Tibial nerve (tissue), 3 donors: ENCODE data around the gene UNC80.

Experiments used
- CTCF ChIP-seq, 5 experiments: fragments of 200-600 bp in 3 of 5; fragments of 450-650 bp in 2 of 5; sonication (generic) in 3 of 5; IDR thresholded peaks; one replicate each; pipeline ENCODE4 v1.5.1; 2016 to 2019; ENCODE audit warnings: antibody characterized with exemption in 5 of 5, mild to moderate bottlenecking in 3 of 5, moderate library complexity in 2 of 5
- POLR2A ChIP-seq, 2 donors: fragments of 450-650 bp; IDR thresholded peaks; one replicate each; pipeline ENCODE4 v1.6.1; 2017; ENCODE audit warnings: antibody characterized with exemption in 2 of 2, mild to moderate bottlenecking in 2 of 2, moderate library complexity in 2 of 2

GRCh38 chr2:209787416-209787815 lies 15.8 kb downstream of the UNC80 start:
- TF ChIP-seq CTCF (IDR thresholded peaks at IDR 0.05) = no peak
- TF ChIP-seq POLR2A (IDR thresholded peaks at IDR 0.05) = no peak
